Thyroid gland (tissue), 4 donors: ENCODE measurements around the gene KRTAP5-8. TPM values are rescaled to one million over a fixed set of nuclear protein-coding genes. Genes with fewer than 3 reads are reported as not detected.
A peak's percentile ranks its signal among the peaks of the same experiment; 100 is the strongest.

Source experiments
- DNase-seq, 2 donors: peaks; one replicate each; pipeline ENCODE4 v3.0.0-alpha.2; 2019
- H3K27ac ChIP-seq, 3 donors: fragments of 200-600 bp; sonication (generic); 1 replicate in 2 of 3; 2 replicates in 1 of 3; pipeline ENCODE4 v1.5.1; 2016 to 2019; ENCODE audit warnings: mild to moderate bottlenecking in 1 of 3, moderate library complexity in 1 of 3
- H3K27me3 ChIP-seq: fragments of 200-600 bp; sonication (generic); one replicate; pipeline ENCODE4 v1.5.1; 2019
- H3K36me3 ChIP-seq, 2 donors: fragments of 200-600 bp; sonication (generic); one replicate each; pipeline ENCODE4 v1.5.1; 2016 to 2019
- H3K4me1 ChIP-seq, 2 donors: fragments of 200-600 bp; sonication (generic); one replicate each; pipeline ENCODE4 v1.5.1; 2017 to 2019
- H3K4me3 ChIP-seq, 3 donors: fragments of 200-600 bp; sonication (generic); replicated peaks in 1 of 3; 1 replicate in 2 of 3; 2 replicates in 1 of 3; pipeline ENCODE4 v1.5.1; 2016; ENCODE audit warnings: mild to moderate bottlenecking in 1 of 3
- H3K9me3 ChIP-seq: fragments of 200-600 bp; sonication (generic); one replicate; pipeline ENCODE4 v1.5.1; 2017
- POLR2A ChIP-seq, 2 donors: fragments of 450-650 bp; IDR thresholded peaks; one replicate each; pipeline ENCODE4 v1.6.1; 2017; ENCODE audit warnings: antibody characterized with exemption in 2 of 2, mild to moderate bottlenecking in 2 of 2, moderate library complexity in 1 of 2
- WGBS, 2 donors: methylation state at CpG; one replicate each; pipeline ENCODE4 v1.1.5; 2017; 5-methylcytosine and 5-hydroxymethylcytosine counted together
- intact Hi-C: fragments of 100-400 bp; cut with DNase I; formaldehyde crosslinking; loops from one replicate; pipeline ENCODE4 v1.15.1; 2023
- total RNA-seq, 4 donors: library from RNA; depleted of rRNA; stranded (reverse); fragments of >200 nt; gene quantifications; one replicate each; pipeline ENCODE4 v1.2.3, GENCODE V29; 2016
- TF ChIP-seq, protein P1 (sequence below), 6 experiments: fragments of 200-600 bp in 3 of 6; fragments of 450-650 bp in 3 of 6; sonication (generic) in 3 of 6; IDR thresholded peaks; one replicate each; pipeline ENCODE4 v1.5.1; 2016 to 2019; ENCODE audit warnings: antibody characterized with exemption in 6 of 6, mild to moderate bottlenecking in 2 of 6, inconsistent platforms in 1 of 6, moderate library complexity in 1 of 6

KRTAP5-8 gene
- total RNA-seq, 4 donors from 2014 or later: 0.49 TPM; not detected in 3

DNA sequence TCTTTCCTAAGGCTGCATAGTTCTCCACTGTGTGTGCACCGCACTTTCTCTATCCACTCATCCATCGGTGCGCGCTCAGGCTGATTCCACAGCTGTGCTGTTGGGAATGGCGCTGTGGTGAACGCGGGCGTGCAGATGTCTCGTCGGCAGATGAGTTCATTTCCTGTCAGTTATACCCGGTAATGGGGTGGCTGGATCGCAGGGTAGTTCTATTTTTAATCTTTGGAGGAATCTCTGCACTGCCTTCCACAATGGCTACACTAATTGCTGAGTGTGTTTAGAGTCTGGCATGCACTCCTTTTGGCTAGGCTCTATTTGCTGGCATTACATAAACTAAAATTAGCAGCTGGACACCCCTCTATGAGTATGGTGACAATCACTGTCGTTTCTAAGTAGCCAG, 38.7 kb upstream of the KRTAP5-8 start:
- H3K4me1 ChIP-seq: peaks cover 0 to 7% of the 10 kb centered on the region in 2 donors
- H3K9me3 ChIP-seq: no peaks in the 10 kb centered on the region
- H3K36me3 ChIP-seq: peaks cover 27 to 50% of the 10 kb centered on the region in 2 donors
- TF ChIP-seq, protein P1, sequence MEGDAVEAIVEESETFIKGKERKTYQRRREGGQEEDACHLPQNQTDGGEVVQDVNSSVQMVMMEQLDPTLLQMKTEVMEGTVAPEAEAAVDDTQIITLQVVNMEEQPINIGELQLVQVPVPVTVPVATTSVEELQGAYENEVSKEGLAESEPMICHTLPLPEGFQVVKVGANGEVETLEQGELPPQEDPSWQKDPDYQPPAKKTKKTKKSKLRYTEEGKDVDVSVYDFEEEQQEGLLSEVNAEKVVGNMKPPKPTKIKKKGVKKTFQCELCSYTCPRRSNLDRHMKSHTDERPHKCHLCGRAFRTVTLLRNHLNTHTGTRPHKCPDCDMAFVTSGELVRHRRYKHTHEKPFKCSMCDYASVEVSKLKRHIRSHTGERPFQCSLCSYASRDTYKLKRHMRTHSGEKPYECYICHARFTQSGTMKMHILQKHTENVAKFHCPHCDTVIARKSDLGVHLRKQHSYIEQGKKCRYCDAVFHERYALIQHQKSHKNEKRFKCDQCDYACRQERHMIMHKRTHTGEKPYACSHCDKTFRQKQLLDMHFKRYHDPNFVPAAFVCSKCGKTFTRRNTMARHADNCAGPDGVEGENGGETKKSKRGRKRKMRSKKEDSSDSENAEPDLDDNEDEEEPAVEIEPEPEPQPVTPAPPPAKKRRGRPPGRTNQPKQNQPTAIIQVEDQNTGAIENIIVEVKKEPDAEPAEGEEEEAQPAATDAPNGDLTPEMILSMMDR (IDR thresholded peaks at IDR 0.05): no peak
- TF ChIP-seq POLR2A (IDR thresholded peaks at IDR 0.05): no peak
- WGBS, 2 donors: 86 to 91% methylated on average over 13 of the region's 13 CpGs
- DNase-seq: no peak
- intact Hi-C loops: no loop called here
- no peaks in the 10 kb centered on the region for H3K27me3 ChIP-seq
- no peak overlapping the region for H3K27ac ChIP-seq
- no peak overlapping the region for H3K4me3 ChIP-seq

DNA sequence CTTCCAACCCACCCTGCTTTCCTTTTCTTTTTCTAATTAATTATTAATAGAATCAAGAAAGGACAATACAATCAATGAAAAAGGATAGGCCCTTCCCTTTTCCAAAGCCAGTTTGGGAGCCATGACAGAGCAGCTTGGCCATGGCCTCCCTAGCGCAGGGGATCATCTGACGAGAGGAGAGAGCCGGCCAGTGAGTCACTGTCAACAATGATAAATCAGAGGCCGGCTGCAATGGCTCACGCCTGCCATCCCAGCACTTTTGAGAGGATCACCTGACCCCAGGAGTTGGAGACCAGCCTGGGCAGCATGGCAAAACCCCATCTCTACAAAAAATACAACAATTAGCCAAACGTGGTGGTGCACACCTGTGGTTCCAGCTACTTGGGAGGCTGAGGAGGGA, 38.3 kb upstream of the KRTAP5-8 start:
- H3K27me3 ChIP-seq: no peaks in the 10 kb centered on the region
- DNase-seq: no peak
- peaks cover 0 to 7% of the 10 kb centered on the region in 2 donors for H3K4me1 ChIP-seq
- 90 to 97% methylated on average over 6 of the region's 6 CpGs for WGBS, 2 donors
- TF ChIP-seq, protein P1 (IDR thresholded peaks at IDR 0.05): no peak
- TF ChIP-seq POLR2A (IDR thresholded peaks at IDR 0.05): no peak
- intact Hi-C loops: no loop called here
- no peaks in the 10 kb centered on the region for H3K9me3 ChIP-seq
- H3K4me3 ChIP-seq: no peak overlapping the region
- H3K36me3 ChIP-seq: peaks cover 30 to 50% of the 10 kb centered on the region in 2 donors
- H3K27ac ChIP-seq: no peak overlapping the region

DNA sequence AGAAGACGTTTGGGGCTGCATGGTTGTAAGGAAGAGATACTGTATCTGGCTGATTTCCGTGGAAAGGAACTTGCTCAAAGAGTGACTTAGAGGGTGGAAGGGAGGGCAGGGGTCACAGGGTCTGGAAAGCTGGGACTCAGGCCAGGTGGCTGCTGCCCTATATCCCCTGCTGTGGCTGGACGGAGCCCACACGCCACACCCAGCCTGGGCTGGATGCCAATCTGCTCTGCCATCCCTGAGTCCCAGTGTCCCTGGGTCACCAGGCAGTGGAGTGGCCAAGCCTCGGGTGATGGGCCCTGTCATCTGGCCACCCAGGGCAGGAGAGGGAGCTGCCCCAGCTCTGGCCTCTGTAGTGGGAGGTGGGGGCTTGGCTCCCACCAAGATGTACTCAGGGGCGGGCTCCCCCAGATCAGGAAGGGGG, 37.2 kb upstream of the KRTAP5-8 start:
- WGBS, 2 donors: 24 to 35% methylated on average over 3 to 5 of the region's 6 CpGs
- TF ChIP-seq POLR2A (IDR thresholded peaks at IDR 0.05): no peak
- TF ChIP-seq, protein P1 (IDR thresholded peaks at IDR 0.05): no peak
- no peak overlapping the region for H3K4me3 ChIP-seq
- no peaks in the 10 kb centered on the region for H3K9me3 ChIP-seq
- intact Hi-C loops: no loop called here
- H3K27me3 ChIP-seq: no peaks in the 10 kb centered on the region
- H3K27ac ChIP-seq: no peak overlapping the region
- H3K4me1 ChIP-seq: peaks cover 0 to 7% of the 10 kb centered on the region in 2 donors
- peaks cover 31 to 43% of the 10 kb centered on the region in 2 donors for H3K36me3 ChIP-seq
- DNase-seq: peak; percentile 68 to 70

DNA sequence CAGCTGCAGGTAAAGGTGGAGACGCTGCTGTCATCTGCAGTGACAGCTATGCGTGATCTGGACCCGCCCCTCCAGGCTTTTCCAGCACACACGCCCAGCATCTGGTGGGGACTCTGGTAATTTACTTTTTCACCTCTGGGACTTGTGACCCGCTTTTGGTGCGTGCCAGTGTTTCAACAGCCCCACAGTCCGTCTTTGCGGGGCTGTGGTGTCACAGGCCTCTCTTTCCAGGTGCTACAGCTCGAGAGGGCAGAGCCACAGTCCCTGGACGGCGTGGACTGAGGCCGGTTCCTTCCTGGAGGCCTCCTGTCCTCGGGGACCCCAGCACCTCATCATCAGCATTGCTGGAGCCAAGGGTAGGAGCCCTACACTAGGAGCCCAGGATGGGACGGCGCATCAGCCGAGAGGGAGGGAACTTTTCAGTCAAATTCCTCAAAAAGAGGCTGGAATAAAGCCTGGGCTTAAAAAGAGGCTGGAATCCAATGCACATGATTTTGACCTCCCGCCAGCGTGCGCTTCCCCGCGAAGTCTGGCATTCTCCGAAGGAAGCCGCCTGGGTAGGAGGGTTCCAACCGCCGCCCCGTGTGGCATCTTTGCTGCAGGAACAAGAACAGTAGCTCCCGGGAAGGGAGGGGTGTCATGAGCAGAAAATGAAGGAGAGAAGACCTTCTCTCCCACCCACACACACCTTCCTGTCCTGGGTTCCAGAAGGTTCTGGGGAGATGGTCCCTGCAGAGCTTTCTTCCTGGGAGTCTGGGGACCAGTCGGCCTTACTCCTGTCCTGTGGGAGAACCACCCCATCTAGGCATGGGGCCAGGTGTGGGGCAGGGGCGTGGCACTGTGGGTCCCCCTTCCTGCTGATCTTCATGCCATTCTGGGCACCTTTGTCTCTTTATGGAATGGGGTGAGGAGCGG, 36.5 kb upstream of the KRTAP5-8 start:
- Histone ChIP-seq H3K27ac (no peak overlapping the region), H3K9me3 (no peaks in the 10 kb centered on the region), H3K36me3 (peaks cover 31 to 37% of the 10 kb centered on the region in 2 donors), H3K27me3 (no peaks in the 10 kb centered on the region), H3K4me1 (peaks cover 0 to 7% of the 10 kb centered on the region in 2 donors), H3K4me3 (no peak overlapping the region)
- intact Hi-C loops: no loop called here
- no peak for TF ChIP-seq POLR2A (IDR thresholded peaks at IDR 0.05)
- TF ChIP-seq, protein P1 (IDR thresholded peaks at IDR 0.05): no peak
- no peak for DNase-seq
- 92 to 95% methylated on average over 25 to 30 of the region's 30 CpGs for WGBS, 2 donors

DNA sequence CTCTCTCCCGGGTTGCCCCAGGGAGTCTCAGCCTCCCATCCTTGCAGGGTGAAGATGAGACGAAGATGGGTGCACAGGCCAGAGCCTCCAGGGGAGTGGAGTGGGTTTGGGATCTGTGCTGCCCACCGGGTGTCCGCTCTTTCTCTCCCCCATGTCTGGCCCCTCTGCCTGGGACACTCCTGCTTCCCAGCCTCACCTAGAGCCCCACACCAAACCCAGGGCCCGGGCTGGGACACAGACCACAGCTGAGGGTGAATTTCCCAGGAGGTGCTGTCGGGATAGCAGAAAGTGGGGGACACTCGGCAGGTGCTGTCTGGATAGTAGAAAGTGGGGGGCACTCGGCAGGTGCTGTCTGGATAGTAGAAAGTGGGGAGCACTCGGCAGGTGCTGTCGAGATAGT, 35.8 kb upstream of the KRTAP5-8 start:
- WGBS, 2 donors: 93 to 94% methylated on average over 9 to 10 of the region's 10 CpGs
- intact Hi-C loops: no loop called here
- no peak overlapping the region for H3K27ac ChIP-seq
- peaks cover 29 to 32% of the 10 kb centered on the region in 2 donors for H3K36me3 ChIP-seq
- no peak overlapping the region for H3K4me3 ChIP-seq
- DNase-seq: no peak
- TF ChIP-seq POLR2A (IDR thresholded peaks at IDR 0.05): no peak
- TF ChIP-seq, protein P1 (IDR thresholded peaks at IDR 0.05): no peak
- H3K4me1 ChIP-seq: peaks cover 0 to 7% of the 10 kb centered on the region in 2 donors
- no peaks in the 10 kb centered on the region for H3K27me3 ChIP-seq
- no peaks in the 10 kb centered on the region for H3K9me3 ChIP-seq
